Sciatic nerve (tissue), 2 donors: Measurements from ENCODE around the gene ZBTB21. TPM values are rescaled to one million over a fixed set of nuclear protein-coding genes. Genes with fewer than 3 reads are reported as not detected.

ENCODE experiments used
- ATAC-seq: fragments of 200-7000 bp; cut with Tn5 transposase; one replicate; pipeline ENCODE4 v1.9.1; 2020; ENCODE audit warnings: mild to moderate bottlenecking, moderate library complexity
- DNase-seq: peaks from one replicate; pipeline ENCODE4 v3.0.0-alpha.2; 2020; ENCODE audit warnings: low spot score
- intact Hi-C: fragments of 100-400 bp; cut with DNase I; formaldehyde crosslinking; loops from one replicate; pipeline ENCODE4 v1.14.2; 2022
- total RNA-seq: library from RNA; stranded (reverse); fragmentation: NEBNext Ultra II Directional; extraction: Animal tissue kit (Norgen Biotek cat#: 25700); gene quantifications from one replicate; pipeline ENCODE4 v1.2.1, GENCODE V29; 2021
- donor health status: DM: no; HTN: no; CAD: no.
- donor health status: DM: no; HTN: no; CAD: no.

Gene ZBTB21
- total RNA-seq, 1 donor from 2014 or later, result 27.3 TPM

- intact Hi-C loops, result no loop called here
- DNase-seq, result no peak
- peak; percentile 18 for ATAC-seq
Measured at GRCh38 chr21:42025376-42026081, 15.4 kb upstream of the ZBTB21 start.

- no peak for ATAC-seq
- intact Hi-C loops, result no loop called here
- DNase-seq, result no peak
Measured at GRCh38 chr21:42022906-42023305, 12.7 kb upstream of the ZBTB21 start.

GRCh38 chr21:42022091-42022430, 11.9 kb upstream of the ZBTB21 start:
- DNase-seq (no peak), ATAC-seq (no peak)
- intact Hi-C loops, result no loop called here

- intact Hi-C loops, result no loop called here
- DNase-seq (no peak), ATAC-seq (no peak)
Measured at GRCh38 chr21:42021371-42022090, 11.4 kb upstream of the ZBTB21 start.

- ATAC-seq, result no peak
- intact Hi-C loops, result no loop called here
- no peak for DNase-seq
Measured at GRCh38 chr21:42019706-42020105, 9.5 kb upstream of the ZBTB21 start.

- DNase-seq (no peak), ATAC-seq (no peak)
- intact Hi-C loops, result no loop called here
Measured at GRCh38 chr21:42019101-42019605, 9.0 kb upstream of the ZBTB21 start.

GRCh38 chr21:42017022-42017421, 6.9 kb upstream of the ZBTB21 start:
- no peak for ATAC-seq
- intact Hi-C loops, result no loop called here
- no peak for DNase-seq

GRCh38 chr21:42016364-42016985, 6.3 kb upstream of the ZBTB21 start:
- no peak for DNase-seq
- intact Hi-C loops, result no loop called here

GRCh38 chr21:42013931-42014330, 3.8 kb upstream of the ZBTB21 start:
- DNase-seq (no peak), ATAC-seq (no peak)
- intact Hi-C loops, result no loop called here

More at GRCh38 chr21:42016364-42016985, 6.3 kb upstream of the ZBTB21 start:
- ATAC-seq, result no peak

GRCh38 chr21:42013376-42013775, 3.2 kb upstream of the ZBTB21 start:
- no peak for ATAC-seq
- intact Hi-C loops, result no loop called here
- no peak for DNase-seq

GRCh38 chr21:42012763-42013329, 2.7 kb upstream of the ZBTB21 start:
- no peak for DNase-seq
- intact Hi-C loops, result no loop called here
- no peak for ATAC-seq

GRCh38 chr21:42012344-42012743, 2.2 kb upstream of the ZBTB21 start:
- no peak for DNase-seq
- intact Hi-C loops, result no loop called here
- no peak for ATAC-seq

GRCh38 chr21:42010507-42011495, 641 bp upstream of the ZBTB21 start:
- intact Hi-C loops, result no loop called here
- ATAC-seq, result no peak
- DNase-seq, result no peak

- peak; percentile 79 for DNase-seq
- intact Hi-C loops, result no loop called here
- ATAC-seq, result peak; percentile 3
Measured at GRCh38 chr21:42009018-42009830, 936 bp downstream of the ZBTB21 start.

GRCh38 chr21:42007356-42007940, 2.7 kb downstream of the ZBTB21 start:
- DNase-seq, result no peak
- intact Hi-C loops, result no loop called here
- no peak for ATAC-seq

GRCh38 chr21:42006765-42007164, 3.4 kb downstream of the ZBTB21 start:
- DNase-seq (no peak), ATAC-seq (no peak)
- intact Hi-C loops, result no loop called here

- no peak for DNase-seq
- no peak for ATAC-seq
- intact Hi-C loops, result no loop called here
Measured at GRCh38 chr21:42004406-42005199, 5.6 kb downstream of the ZBTB21 start.
